Measurements from ENCODE around the gene RABGAP1L. TPM values are rescaled to one million over a fixed set of nuclear protein-coding genes. Genes with fewer than 3 reads are reported as not detected.

The RABGAP1L gene
- total RNA-seq, 4 donors from 2014 or later: 38.8 to 54.7 (median 50.5) TPM

DNA sequence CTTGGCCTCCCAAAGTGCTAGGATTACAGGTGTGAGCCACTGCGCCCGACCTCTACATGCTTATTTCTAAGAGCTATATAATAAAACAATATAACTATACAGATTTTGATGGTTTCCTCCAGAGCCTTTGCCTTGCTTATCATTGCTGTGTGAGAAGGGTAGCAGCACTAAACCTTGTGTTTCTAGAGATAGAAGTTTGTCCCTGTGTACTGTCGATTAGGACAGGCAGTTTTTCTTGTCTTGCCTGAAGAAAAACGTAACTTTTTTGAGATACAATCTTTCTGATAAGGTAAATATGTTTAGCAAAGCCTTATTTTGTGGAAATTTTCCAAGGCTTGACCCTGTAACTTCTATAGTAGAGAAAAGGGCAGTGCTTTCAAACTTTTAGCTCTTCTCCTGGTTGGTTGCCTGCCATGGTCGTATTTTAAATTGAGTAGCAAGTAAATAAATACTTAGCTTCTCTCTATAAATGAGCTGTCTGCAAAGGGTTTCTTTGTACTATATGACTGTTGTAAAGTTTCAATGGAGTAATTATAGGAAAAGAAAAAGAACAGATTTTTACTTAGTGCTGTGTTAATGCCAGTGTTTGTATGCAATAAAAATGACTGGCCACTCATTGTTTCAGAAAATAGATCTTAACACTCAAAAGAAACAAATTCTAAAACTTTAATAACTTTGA, 754.0 kb downstream of the RABGAP1L start:
- 72 to 73% methylated on average over 5 of the region's 5 CpGs for WGBS, 2 donors
- H3K4me3 ChIP-seq (ENCODE audit: low read depth, poor library complexity, severe bottlenecking): no peak overlapping the region
- TF ChIP-seq, protein P1, sequence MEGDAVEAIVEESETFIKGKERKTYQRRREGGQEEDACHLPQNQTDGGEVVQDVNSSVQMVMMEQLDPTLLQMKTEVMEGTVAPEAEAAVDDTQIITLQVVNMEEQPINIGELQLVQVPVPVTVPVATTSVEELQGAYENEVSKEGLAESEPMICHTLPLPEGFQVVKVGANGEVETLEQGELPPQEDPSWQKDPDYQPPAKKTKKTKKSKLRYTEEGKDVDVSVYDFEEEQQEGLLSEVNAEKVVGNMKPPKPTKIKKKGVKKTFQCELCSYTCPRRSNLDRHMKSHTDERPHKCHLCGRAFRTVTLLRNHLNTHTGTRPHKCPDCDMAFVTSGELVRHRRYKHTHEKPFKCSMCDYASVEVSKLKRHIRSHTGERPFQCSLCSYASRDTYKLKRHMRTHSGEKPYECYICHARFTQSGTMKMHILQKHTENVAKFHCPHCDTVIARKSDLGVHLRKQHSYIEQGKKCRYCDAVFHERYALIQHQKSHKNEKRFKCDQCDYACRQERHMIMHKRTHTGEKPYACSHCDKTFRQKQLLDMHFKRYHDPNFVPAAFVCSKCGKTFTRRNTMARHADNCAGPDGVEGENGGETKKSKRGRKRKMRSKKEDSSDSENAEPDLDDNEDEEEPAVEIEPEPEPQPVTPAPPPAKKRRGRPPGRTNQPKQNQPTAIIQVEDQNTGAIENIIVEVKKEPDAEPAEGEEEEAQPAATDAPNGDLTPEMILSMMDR (IDR thresholded peaks at IDR 0.05): no peak
- TF ChIP-seq POLR2A (IDR thresholded peaks at IDR 0.05): no peak
- intact Hi-C loops (cut with DNase I; ENCODE audit: low total_unique reads): no loop called here
- DNase-seq (ENCODE audit: low spot score in 2 of 2): no peak

DNA sequence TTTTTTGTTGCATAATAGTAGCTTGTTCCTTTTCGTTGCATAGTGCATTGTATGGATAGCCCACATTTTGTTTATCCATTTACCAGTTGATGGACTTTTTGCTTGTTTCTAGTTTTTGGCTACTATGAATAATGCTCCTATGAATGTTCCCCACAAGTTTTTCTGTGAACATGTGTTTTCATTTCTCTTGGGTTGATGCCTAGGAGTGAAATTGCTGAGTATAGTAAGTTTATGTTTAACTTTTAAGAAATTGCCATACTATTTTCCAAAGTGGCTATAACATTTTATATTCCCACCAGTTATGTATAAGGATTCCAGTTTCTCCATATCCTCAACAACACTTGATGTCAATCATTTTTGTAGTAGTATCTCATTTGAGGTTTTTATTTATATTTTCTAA, 755.7 kb downstream of the RABGAP1L start:
- intact Hi-C loops (cut with DNase I; ENCODE audit: low total_unique reads): no loop called here
- H3K4me3 ChIP-seq (ENCODE audit: low read depth, poor library complexity, severe bottlenecking): no peak overlapping the region
- WGBS, 2 donors: 63 to 67% methylated on average over 1 of the region's 1 CpG
- DNase-seq (ENCODE audit: low spot score in 2 of 2): no peak
- TF ChIP-seq POLR2A (IDR thresholded peaks at IDR 0.05): no peak
- TF ChIP-seq, protein P1 (IDR thresholded peaks at IDR 0.05): no peak

DNA sequence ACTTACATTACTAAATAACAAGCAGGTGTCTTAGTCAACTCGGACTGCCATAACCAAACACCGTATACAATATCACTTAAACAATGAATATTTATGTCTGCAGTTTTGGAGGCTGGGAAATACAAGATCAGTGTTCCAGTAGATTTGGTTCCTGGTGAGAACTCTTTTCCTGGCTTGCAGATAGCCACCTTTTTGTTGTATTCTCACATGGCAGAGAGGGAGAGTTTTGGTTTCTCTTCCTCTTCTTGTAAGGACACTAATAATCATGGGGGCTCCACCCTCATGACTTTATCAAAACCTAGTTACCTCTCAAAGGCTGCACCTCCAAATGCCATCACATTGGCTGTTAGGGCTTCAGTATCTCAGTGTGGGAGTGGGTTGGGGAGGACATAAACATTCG, 757.5 kb downstream of the RABGAP1L start:
- H3K4me3 ChIP-seq (ENCODE audit: low read depth, poor library complexity, severe bottlenecking): no peak overlapping the region
- 92 to 96% methylated on average over 3 of the region's 3 CpGs for WGBS, 2 donors
- intact Hi-C loops (cut with DNase I; ENCODE audit: low total_unique reads): no loop called here
- TF ChIP-seq, protein P1 (IDR thresholded peaks at IDR 0.05): no peak
- DNase-seq (ENCODE audit: low spot score in 2 of 2): no peak

DNA sequence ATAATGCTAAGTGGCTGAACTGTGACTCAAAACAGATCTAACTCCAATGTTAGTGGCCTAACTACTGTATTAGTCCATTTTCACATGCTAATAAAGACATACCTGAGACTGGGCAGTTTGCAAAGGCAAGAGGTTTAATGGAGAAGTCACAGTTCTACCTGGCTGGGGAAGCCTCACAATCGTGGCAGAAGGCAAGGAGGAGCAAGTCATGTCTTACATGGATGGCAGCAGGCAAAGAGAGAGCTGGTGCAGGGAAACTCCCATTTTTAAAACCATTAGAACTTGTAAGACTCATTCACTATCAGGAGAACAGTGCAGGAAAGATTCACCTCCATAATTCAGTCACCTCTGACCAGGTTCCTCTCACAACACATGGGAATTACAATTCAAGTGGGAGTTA, 760.8 kb downstream of the RABGAP1L start:
- WGBS, 2 donors: 83 to 96% methylated on average over 1 of the region's 1 CpG
- no peak overlapping the region for H3K4me3 ChIP-seq (ENCODE audit: low read depth, poor library complexity, severe bottlenecking)
- intact Hi-C loops (cut with DNase I; ENCODE audit: low total_unique reads): no loop called here
- TF ChIP-seq, protein P1 (IDR thresholded peaks at IDR 0.05): no peak
- TF ChIP-seq POLR2A (IDR thresholded peaks at IDR 0.05): no peak
- DNase-seq (ENCODE audit: low spot score in 2 of 2): no peak

DNA sequence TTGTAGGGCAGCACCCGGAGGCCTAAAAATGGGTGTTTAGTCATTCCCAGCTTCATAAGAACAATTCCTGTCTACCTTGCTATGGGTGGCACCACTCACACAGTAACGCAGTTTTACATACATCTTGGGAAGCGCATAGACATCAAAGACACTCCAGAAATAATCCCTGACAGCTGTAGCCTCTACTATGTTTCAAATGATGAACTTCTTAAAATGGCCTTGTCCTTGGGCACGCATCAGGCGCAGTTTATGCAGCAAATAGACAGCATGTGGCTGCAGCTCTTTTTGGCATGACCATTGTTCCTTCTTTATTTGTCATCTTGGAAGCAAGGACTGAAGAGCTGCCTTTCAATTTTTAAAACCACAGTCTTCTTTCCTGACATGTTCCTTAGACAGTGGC, 762.8 kb downstream of the RABGAP1L start:
- DNase-seq (ENCODE audit: low spot score in 2 of 2): no peak
- H3K4me3 ChIP-seq (ENCODE audit: low read depth, poor library complexity, severe bottlenecking): no peak overlapping the region
- intact Hi-C loops (cut with DNase I; ENCODE audit: low total_unique reads): no loop called here
- TF ChIP-seq, protein P1 (IDR thresholded peaks at IDR 0.05): no peak
- no peak for TF ChIP-seq POLR2A (IDR thresholded peaks at IDR 0.05)
- WGBS, 2 donors: 91 to 98% methylated on average over 5 of the region's 5 CpGs

DNA sequence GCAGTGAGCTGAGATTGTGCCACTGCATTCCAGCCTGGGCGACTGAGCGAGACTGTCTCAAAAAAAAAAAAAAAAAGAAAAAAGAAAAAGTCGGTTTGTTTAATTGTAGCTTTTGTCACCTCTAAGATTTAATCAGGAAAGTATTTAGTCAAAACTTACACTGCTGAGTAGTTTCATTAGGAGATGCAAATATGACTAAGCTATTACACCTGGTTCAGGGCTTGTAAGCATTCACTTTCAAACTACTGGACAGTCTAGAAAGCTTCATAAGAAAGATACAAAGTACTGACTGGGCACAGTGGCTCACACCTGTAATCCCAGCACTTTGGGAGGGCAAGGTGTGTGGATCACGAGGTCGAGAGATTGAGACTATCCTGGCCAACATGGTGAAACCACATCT, 764.5 kb downstream of the RABGAP1L start:
- 85 to 90% methylated on average over 5 of the region's 5 CpGs for WGBS, 2 donors
- no peak overlapping the region for H3K4me3 ChIP-seq (ENCODE audit: low read depth, poor library complexity, severe bottlenecking)
- no peak for DNase-seq (ENCODE audit: low spot score in 2 of 2)
- no peak for TF ChIP-seq POLR2A (IDR thresholded peaks at IDR 0.05)
- TF ChIP-seq, protein P1 (IDR thresholded peaks at IDR 0.05): no peak
- intact Hi-C loops (cut with DNase I; ENCODE audit: low total_unique reads): no loop called here

Data from lower leg skin (tissue), 4 donors.